B cell (primary cell): ENCODE data around the gene COPA.

ENCODE experiments used
- CTCF ChIP-seq: fragments of 200-600 bp; IDR thresholded peaks from one replicate; pipeline ENCODE4 v1.8.0; 2022; ENCODE audit warnings: antibody characterized with exemption, mild to moderate bottlenecking
- EZH2 ChIP-seq: IDR thresholded peaks from 2 replicates; pipeline ENCODE4 v1.6.1; 2012; ENCODE audit warnings: borderline replicate concordance, low read depth, mild to moderate bottlenecking, moderate library complexity, low read length; ENCODE audit not compliant: insufficient read depth, poor library complexity, severe bottlenecking

DNA sequence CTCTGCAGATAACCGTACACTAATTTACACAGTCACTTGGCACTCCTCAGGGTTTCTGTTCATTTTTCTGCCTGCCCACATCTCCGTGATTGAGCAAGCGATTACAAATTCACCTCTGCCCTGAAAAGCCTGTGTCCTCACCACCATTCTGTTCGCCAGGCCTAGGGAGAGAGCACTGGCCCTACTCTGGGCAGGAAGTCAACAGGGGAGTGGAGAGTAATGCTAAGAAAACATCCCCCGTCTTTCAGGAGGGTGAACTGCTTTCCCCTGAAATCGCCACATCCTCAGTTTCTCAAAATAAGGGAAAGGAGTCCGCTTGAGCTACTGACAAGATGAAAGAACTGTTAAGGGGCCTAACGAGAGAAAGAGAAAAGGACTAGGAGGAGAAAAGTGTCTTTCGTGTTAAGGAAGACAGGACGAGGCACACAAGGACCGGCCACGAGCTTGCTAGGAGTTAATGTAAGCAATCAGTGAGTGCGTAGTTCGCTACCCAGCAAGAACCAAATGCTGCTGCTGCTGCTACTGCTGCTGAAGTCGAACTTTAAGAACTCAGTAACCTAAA is 58.7 kb downstream of the COPA start:
- TF ChIP-seq CTCF: no peak
- TF ChIP-seq EZH2: no peak
